HG03457 (cell line): ENCODE measurements around the gene RBBP8.

Source experiments
- ATAC-seq: cut with Tn5 transposase; IDR thresholded peaks from one replicate; pipeline ENCODE4 v1.9.1; 2021; ENCODE audit warnings: moderate number of reproducible peaks; ENCODE audit not compliant: unreplicated experiment

Gene RBBP8

DNA sequence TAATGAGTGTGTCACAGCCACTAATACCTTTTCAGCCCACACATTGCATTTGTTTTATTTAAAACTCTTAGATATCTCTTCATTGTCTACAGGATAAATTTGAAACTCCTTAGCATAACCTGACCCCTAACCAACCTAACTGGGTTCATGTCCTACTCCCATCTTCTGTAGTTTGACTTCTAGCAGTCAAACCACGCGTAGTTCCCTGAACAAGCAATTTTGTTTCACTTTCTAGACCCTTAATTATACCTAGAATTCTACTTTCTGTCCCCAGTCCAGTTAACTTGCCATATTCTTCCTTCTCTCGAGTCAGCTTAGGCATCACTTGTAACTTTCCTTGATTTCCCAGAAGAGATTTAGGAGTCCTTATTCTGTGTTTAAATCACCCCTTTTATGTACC is 55.1 kb downstream of the RBBP8 start:
- ATAC-seq = no peak

GRCh38 chr18:22998344-22998743 is 65.2 kb downstream of the RBBP8 start:
- no peak for ATAC-seq

GRCh38 chr18:22999212-22999611 is 66.1 kb downstream of the RBBP8 start:
- no peak for ATAC-seq

DNA sequence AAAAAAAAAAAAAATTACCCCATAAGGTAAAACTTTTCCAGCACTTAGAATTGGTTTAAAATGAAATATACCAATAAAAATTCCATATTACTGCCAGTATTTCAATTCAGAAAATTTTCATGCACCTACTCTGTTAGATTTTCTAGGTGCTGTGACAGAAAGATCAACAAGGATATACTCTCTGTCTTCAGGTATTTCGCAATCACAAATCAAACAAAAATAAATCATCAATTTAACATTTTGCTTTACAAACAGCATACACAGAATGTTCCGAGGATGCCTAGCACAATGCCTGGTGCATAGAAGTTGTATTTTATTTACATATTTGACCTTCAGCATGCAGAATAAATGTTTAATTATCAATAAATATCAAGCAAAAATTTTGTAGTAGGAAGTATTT is 66.5 kb downstream of the RBBP8 start:
- ATAC-seq = no peak

DNA sequence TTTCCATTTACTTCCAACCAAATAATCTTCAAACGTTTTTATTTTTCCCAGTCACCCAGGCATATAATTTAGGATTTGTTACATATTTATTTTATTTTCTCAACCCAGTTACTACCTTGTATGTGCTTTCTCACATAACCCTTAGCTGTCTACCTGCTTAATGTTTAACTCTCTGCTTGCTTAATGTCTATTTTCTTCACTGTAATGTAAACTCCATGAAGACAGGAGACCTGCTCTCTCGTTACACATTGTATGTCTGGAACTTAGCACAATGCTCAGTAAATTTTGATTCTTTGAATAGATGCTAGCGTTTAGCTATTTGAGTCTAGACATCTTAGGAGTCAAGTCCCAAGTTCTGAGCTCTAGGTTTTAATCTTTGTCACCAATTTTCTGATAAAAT is 70.2 kb downstream of the RBBP8 start:
- no peak for ATAC-seq

DNA sequence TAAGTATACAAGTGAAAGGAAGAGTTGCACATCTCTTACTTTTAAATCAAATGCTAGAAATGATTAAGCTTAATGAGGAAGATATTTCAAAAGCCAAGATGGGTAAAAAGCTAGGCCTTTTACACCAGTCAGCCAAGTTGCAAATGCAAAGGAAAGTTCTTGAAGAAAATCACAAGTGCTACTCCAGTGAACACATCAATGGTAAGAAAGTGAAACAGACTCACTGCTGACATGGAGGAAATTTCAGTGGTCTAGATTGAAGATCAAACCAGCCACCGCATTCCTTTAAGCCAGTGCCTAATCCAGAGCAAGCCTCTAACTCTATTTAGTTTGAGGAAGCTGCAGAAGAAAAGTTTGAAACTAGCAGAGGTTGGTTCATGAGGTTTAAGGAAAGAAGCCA is 79.1 kb downstream of the RBBP8 start:
- ATAC-seq = no peak

- no peak for ATAC-seq
These were observed 87.6 kb downstream of the RBBP8 start for GRCh38 chr18:23020555-23021294.

GRCh38 chr18:23021623-23022022 is 88.5 kb downstream of the RBBP8 start:
- ATAC-seq = no peak

DNA sequence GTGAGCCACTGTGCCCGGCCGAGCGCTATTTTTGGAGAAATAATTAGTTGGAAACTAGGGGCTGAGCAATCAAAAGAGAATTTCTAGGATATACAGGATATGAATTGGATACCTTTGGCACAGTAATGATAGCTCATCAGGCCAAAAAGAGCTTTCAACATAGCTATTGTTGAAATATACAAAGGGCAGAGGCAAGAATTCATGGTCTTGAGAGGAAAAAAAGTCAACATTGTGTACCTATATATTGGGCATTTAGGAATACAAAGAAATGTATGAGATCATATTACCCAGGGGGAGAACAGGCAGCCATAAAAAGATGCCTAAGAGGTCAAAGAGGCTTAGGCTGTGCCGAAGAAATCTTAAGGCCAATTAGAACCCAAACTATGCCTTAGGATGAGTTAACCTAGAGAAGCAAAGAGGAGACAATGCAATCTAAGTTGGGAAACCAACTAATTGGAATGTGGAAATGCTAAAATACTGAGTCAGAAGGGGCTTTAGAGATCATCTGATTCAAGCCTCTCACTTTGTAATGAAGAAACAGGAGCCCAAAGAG is 99.0 kb downstream of the RBBP8 start:
- ATAC-seq = no peak

DNA sequence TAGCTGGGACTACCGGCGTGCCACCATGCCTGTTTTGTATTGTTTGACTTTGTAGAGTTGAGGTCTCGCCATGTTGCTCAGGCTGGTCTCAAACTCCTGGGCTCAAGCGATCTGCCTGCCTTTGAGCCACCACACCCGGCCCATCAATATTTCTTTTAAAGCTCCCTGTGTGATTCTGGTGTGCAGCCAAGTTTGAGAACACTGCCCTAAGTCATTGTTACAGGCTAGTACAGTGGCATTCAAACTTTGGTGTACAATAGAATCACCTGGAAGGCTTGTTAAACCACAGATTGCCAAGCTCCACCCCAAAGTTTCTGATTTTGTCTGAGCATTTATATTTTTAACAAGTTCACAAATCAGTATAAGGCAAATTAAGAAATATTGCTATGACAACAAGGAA is 99.9 kb downstream of the RBBP8 start:
- no peak for ATAC-seq

DNA sequence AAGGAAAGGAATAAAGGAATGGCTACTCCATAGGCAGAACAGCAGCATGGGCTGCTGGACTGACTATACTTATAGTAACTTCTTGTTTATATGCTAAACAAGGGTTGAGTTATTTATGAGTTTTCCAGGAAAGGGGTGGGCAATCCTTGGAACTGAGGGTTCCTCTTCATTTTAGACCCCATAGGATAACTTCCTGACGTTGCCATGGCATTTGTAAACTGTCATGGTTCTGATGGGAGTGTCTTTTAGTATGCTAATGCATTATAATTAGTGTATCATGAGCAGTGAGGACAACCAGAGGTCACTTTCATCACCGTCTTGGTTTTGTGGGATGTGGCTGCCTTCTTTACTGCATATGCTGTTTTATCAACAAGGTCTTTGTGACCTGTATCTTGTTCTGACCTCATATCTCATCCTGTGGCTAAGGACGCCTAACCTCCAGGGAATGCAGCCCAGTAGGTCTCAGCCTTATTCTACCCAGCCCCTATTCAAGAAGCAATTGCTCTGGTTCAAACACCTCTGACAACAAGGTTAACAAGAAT is 103.6 kb downstream of the RBBP8 start:
- no peak for ATAC-seq

- ATAC-seq = no peak
These were observed 104.5 kb downstream of the RBBP8 start for GRCh38 chr18:23037646-23038045.

- no peak for ATAC-seq
These were observed 105.6 kb downstream of the RBBP8 start for GRCh38 chr18:23038712-23039111.

DNA sequence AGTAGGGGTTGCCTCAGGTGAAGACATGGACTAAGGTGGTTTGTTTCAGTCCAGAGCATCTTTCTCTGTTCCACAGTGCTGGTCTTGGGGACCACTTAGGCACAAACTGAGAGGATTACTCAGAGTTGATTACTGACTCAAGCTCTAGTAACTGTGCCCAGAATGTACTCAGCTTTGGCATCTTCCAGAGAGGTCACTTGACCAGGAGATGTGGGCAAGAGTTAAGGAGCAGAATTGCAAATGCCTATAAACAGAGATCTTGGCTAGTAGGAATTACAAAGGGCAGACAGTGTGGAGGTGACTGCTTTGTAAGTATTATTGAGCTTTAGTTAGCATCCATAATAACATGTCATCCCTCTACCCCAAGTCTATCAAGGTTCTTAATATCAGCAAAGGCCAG is 109.0 kb downstream of the RBBP8 start:
- ATAC-seq = no peak

DNA sequence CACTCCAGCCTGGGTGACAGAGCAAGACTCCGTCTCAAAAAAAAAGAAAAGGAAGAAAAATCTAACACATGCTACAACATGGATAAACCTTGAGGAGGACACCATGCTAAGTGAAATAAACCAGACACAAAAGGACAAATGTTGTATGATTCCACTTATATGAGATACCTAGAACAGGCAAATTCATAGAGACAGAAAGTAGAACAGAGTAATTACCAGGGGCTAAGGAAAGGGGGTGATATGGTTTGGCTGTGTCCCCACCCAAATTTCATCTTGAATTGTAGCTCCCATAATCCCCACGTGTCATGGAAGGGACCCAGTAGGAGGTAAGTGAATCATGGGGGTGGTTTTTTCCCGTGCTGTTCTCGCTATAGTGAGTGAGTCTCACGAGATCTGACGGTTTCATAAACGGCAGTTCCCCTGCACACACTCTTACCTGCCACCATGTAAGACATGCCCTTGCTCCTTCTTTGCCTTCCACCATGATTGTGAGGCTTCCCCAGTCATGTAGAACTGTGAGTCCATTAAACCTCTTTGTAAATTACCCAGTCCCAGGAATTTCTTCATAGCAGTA is 110.8 kb downstream of the RBBP8 start:
- ATAC-seq = no peak

- ATAC-seq = no peak
These were observed 116.7 kb downstream of the RBBP8 start for GRCh38 chr18:23049698-23050373.

DNA sequence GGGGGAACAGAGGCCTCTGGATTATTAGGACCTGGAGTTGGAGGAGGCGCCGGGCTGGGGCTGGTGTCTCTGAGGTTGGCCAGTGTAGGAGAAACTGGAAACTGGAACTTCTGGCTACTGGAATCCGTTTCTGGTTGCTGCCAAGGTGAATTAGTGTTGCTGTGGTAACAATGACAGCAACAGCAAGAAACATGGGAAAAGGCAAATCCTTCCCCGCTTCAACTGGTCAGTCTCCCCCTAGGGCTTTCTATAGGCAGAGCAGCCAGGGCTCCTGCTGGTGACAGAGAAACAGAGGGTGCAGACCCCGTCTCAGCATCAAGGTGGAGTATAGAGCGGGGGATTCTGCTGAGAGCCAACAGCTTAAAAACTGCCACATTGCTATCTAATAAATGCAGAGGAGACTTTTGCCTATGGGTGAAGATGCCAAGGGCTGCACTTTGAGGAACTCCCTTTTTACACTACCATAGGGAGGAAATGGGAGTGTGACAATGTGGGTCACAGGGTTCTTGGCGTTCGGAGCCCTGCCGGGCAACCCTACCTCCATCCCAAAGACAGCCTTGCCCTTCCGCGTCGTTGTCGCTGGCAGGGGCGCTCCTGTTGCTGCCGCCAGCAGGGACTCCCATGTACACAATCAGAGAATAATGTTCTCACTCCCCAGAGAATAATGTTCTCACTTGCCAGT is 120.8 kb downstream of the RBBP8 start:
- ATAC-seq = no peak

- ATAC-seq = no peak
These were observed 121.4 kb downstream of the RBBP8 start for GRCh38 chr18:23054553-23054952.

GRCh38 chr18:23056315-23056714 is 123.2 kb downstream of the RBBP8 start:
- no peak for ATAC-seq

GRCh38 chr18:23057096-23057495 is 124.0 kb downstream of the RBBP8 start:
- no peak for ATAC-seq

DNA sequence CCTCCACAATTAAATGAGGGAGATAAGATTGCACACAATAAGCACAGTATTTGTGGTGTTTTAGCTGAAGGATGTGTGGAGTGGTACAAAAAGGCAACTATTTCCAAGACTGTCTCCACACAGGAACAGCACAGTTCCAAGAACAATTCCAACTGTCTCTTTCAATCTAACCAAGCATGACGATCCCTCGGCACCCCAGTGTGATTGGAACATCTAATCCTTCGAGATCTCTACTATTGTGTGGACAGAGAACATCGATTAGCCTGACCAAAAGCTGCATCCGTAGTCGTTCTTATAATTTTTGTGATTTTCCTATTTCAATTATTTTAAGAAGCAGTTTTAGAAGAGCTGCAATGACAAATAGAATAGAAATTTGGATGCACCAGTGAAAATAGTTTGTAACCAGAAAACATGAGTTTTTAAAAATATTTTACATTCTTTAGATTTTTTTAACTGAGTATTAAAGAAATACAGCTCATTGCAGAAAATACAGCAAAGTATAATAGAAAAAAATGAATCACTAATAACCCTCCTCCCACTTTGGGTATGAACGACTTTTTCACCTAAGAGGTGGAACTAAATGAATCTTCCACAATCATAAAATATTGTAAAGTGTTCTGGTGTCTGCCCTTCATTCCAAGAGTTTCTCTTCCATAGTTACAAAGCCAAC is 125.8 kb downstream of the RBBP8 start:
- no peak for ATAC-seq
